IMR-90 (cell line): ENCODE measurements around the gene COL4A3.

ENCODE experiments used
- CEBPB ChIP-seq: IDR thresholded peaks from 2 replicates; pipeline ENCODE4 v1.6.1; 2012; ENCODE audit warnings: low read depth, low read length, improper control_type of control experiment
- POLR2A ChIP-seq: IDR thresholded peaks from 2 replicates; pipeline ENCODE4 v1.6.1; 2012; ENCODE audit warnings: mild to moderate bottlenecking, low read depth, low read length
- RAD21 ChIP-seq: IDR thresholded peaks from 2 replicates; pipeline ENCODE4 v1.6.1; 2012; ENCODE audit warnings: low read length, improper control_type of control experiment
- RFX5 ChIP-seq: IDR thresholded peaks from 2 replicates; pipeline ENCODE4 v1.8.0; 2012; ENCODE audit warnings: low read depth, mild to moderate bottlenecking, low read length, moderate library complexity
- TF ChIP-seq, protein P1 (sequence below): conservative IDR thresholded peaks from 2 replicates; pipeline ENCODE4 v1.5.1; 2012; ENCODE audit warnings: mild to moderate bottlenecking, low read depth, low read length, improper control_type of control experiment

DNA sequence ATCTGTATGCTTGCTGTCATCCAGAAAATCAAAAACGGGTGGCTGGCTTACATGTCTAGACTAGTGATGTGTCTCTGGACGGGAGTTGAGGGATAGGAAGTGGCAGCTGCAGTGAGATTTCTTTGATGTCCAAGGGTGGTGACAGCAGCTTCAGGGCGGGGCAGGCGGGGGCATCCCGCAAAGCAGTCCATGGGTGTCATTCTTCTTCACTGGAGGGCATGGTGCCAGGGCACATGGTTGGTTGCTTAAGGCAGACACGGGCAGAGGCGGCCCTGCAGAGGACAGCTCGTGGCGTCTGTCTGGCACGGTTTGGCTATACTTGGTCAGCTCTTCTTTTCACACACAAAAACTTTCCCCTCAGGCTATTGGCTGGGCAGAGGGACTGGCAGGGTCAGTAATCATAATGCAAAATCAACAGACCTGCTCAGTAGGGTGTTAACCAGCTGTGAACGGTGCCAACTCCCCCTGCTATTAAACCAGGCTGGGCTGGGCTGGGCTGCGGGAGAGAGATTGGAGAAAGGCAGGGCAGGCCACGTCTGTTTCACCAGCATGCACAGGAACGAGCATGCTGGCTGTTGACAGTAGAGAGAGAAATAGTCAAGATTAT is 63.7 kb downstream of the COL4A3 start:
- TF ChIP-seq POLR2A (no peak), CEBPB (no peak), RFX5 (no peak), RAD21 (no peak)
- TF ChIP-seq, protein P1, sequence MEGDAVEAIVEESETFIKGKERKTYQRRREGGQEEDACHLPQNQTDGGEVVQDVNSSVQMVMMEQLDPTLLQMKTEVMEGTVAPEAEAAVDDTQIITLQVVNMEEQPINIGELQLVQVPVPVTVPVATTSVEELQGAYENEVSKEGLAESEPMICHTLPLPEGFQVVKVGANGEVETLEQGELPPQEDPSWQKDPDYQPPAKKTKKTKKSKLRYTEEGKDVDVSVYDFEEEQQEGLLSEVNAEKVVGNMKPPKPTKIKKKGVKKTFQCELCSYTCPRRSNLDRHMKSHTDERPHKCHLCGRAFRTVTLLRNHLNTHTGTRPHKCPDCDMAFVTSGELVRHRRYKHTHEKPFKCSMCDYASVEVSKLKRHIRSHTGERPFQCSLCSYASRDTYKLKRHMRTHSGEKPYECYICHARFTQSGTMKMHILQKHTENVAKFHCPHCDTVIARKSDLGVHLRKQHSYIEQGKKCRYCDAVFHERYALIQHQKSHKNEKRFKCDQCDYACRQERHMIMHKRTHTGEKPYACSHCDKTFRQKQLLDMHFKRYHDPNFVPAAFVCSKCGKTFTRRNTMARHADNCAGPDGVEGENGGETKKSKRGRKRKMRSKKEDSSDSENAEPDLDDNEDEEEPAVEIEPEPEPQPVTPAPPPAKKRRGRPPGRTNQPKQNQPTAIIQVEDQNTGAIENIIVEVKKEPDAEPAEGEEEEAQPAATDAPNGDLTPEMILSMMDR: no peak
